ENCODE results near the gene MST1.

MST1 gene

DNA sequence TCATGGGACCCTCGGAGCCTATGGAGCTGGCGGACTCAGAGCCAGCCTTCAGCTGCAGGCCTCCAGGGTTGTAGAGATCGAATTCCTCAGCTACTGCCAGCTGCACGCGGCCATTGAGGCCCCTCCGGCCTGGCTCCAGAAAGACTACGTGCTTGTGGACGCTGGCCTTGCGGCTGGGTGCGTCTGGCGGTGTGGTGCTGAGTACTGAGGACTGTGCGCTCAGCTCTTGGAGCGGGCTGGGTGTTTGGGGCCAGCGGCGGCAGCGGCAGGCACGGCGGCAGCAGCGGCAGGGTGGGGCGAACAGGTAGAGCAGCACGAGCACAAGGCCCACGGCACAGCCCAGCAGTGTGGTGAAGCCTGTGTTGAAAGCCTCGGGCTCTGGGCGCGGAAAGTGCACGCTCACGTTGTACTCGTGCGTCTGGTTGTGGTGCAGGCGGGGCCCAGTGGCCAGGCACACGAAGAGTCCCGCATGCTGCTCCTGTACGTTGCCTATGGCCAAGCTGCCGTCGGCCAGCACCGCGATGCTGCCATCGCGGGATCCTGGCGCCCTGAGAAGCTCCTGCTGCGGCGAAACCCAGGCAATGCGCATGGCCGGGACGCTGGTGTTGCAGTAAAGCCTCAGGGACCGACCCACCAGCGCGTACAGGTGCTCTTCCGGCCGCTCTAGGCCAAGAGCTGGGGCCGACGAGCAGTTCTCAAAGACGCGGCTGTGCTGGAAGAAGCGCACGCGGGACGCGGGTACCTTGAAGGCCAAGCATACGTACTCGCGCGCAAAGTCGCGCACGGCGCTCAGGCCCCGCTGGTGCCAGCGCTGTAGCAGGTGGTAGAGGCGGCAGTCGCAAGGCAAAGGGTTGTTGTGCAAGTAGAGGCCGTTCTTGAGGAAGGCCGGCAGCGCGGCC is 28.9 kb upstream of the MST1 start:
- DNase-seq: no peak

DNA sequence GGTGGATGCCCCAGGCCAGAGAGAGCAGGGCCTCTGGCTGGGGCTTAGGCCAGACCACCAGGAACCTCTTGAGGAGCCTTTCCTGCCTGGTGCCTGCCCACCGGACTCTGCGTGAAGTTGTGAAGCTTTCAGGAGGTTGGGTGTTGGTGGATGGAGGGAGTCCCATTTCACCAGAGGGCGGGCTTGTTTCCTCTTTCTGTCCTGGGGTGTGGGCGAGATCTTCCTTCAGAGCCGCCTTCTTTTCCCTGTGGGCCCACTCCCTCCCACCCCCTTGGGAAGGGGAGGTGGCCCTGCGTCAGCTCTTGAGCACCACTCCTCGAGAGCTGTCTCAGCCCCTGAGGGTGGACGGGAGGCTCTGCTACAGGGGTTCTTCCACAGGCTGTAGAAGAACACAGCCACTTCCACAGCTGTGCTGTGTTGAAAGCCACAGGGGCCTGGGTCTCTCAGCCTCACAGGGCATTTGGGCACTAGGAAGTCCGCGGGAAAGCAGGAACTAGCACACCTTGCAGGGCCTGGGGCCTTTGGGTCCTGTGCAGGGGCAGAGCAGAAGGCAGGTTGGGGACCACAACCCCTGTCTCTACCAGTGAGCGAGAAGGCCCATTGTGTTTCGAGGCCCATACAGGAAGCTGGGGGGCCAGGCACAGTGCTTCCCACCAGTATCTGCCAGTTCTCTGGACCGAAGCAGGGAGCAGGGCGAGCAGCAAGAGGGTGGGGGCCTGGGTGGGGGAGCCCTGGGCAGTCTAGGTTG is 28.1 kb upstream of the MST1 start:
- no peak for DNase-seq

DNA sequence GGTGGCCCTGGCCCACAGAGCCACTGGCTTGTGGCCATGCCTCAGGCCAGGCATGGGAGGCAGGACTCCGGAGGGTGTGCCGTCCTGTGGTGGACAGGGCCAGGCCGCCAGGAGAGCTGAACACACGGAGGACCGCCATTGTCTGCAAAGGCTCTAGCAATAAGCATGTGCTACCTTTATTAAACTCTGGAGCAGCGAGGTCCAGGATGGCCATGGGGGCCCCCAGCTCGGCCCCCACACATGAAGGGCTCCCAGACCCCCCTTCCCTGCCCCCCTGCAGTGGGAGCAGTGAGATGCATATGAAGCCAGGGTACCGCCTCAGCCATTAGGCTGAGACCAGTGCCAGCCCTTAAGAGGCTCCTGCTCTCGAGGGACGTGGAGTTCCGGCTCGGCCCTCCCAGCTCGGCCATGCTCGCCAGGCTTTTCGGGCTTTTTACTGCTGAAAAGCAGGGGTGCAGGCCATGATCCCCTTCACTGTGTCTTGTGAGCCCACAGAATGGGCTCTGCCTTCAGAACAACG is 27.5 kb upstream of the MST1 start:
- no peak for DNase-seq

DNA sequence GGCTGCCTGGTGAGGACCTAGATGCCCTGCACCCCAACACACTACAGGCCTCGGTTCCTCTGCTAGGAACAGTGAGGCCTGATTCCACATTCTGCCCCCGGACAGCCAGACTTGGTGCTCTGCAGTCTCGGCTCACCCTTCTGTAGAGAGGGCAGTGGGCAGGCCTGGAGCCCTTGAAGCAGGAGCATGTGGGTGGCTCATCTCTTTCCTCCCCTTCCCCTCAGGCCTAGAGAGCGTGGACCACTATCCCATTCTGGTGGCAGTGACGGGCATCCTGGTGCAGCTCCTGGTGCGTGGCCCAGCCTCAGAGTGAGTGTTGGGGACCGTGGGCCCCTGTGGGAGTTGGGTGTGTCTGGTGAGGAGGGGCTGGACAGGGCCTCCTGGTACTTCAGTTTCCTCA is 26.9 kb upstream of the MST1 start:
- DNase-seq: no peak

DNA sequence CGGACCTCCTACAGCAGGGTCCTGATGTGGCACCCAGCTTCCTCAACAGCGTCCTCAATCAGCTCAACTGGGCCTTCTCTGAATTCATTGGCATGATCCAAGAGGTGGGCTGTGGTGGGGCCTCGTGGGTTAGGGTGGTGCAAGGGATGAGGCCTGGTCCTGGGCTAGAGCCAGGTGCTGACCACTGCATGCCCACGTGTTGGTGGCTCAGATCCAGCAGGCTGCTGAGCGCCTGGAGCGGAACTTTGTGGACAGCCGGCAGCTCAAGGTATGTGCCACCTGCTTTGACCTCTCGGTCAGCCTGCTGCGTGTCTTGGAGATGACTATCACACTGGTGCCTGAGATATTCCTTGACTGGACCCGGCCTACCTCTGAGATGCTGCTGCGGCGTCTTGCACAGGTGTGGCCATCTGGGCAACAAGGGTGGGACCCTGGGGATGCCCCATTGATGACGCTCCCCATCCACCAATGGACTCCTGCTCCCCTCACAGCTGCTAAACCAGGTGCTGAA is 26.4 kb upstream of the MST1 start:
- DNase-seq: no peak

DNA sequence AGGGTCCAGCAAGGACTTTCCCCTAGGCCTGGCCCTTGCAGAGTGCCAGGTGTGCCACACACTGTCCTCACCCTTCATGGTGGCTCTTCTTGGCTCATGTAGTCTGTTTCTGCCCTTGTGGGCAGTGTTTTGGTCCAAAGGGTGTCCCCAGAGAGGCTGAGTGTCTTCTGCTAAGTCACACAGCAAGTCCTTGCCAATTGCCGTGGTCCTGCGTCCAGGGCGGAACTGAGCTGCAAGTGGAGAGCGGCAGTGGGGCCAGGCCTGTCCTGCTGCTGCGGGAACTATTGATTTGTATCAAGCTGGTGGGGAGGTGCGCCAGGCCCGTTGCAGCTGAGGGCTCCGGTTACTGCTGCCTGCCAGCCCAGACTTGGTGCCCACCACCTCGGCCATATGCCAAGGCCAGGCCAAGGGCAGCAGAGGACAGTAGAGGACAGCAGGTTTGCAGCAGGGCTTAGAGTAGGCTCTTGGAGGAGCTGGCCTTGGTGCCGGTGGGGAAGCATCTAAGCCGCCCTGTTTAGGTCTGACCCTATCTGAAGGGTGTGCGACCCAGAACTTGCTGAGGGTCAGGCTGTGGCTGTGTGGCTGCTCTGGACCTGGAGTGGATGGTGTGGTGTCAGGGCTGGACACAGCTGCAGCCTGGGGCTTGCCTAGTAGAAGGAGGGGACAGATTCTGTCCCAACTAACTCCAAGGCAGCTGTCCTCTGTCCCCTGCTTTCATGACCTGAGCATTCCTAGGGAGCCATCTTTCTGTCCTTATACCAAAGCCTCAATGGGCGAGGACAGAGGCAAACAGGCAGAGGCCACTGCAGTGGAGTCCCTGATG is 25.7 kb upstream of the MST1 start:
- DNase-seq: no peak

DNA sequence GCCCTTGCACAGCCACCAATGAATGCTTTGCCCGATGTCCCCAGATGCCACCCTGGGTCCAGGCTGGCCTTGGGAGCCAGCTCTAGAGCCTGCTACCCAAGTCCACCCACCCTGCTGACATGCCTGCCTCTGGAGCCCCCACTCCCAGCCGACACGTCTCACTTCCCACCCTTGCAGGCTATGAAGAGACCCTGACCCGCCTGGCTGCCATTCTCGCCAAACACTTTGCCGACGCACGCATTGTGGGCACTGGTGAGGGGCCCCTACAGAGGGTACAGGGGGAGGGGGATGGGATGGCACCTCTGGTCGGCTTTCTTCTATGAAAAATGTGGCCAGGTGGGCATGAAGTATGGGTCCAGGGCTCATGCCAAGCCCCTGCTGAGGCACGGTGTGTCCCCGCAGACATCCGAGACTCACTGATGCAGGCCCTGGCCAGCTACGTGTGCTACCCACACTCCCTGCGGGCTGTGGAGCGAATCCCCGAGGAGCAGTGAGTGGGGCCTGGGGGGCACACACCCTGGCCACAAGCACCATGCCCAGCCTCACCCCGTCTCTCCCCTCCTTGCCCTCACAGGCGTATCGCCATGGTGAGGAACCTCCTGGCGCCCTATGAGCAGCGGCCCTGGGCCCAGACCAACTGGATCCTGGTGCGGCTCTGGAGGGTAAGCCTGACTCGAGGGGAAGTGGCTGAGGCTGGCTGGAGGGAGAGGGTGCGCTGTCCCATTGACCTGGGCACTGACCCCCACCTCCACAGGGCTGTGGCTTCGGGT is 24.2 kb upstream of the MST1 start:
- no peak for DNase-seq

DNA sequence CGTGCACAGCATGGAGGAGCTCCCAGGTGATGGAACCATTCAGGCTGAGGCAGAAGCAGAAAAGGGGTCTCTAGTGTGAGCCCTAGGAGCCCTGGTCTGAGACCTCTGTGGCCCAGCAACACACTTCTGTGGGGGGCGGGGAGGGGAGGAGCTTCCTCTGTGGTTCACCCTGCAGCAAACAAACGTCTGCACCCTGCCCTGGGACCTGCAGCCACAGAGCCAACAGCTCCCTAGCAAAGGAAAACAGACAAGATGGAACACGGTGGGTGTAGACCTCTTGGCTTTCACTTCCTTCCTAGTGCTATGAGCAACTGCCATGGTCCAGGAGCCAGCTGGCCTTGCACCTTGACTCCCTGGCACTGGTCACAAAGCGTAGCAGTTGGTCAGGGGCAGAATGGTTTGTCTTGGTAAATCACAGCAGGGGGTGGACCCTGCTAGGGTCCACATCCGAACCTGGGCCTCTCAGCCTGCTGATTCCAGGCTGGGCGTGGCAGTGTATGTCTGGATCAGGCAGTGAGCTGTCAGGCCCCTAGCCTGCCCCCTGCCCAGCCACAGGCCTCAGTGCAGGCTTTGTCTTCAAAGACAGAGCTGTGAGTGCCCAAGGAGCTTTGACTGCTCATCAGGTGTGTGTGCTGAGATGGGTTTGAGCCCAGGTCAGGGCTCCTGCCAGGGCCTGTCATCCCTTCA is 23.5 kb upstream of the MST1 start:
- DNase-seq: no peak

DNA sequence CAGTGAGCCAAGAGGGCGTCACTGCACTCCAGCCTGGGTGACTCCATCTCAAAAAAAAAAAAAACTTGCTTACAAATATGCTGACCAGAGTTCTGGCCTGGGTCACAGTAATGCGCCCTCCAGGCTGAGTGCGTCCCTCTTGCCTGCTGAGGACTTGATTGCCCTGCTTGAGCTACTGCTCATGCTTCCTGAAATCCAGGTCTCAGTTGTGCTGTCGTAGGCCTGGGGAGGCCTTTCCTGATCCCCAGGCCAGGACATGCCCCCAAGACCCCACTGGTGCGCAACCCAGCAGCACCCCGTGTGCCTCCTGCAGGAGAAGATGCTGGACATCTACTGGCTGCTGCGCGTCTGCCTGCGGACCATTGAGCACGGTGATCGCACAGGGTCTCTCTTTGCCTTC is 22.9 kb upstream of the MST1 start:
- no peak for DNase-seq

DNA sequence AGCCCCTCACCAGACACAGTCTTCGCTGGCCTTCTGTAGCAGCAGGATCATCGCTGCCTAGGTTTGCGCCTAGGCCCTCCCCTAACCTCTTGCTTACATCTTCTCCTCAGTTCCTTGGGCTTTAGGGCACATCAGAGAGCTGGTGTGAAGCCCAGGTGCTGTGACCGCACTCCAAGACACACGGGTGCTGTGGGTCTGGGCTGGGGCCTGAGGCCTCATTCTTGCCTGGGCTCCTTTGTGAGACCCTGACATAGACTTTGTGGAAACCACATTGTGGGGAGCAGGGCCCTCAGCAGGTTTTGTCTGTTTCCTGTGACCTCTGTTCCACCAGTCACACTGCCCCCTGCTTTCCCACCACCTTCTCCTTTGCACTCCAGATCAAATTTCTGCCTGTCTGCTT is 22.2 kb upstream of the MST1 start:
- DNase-seq: no peak

DNA sequence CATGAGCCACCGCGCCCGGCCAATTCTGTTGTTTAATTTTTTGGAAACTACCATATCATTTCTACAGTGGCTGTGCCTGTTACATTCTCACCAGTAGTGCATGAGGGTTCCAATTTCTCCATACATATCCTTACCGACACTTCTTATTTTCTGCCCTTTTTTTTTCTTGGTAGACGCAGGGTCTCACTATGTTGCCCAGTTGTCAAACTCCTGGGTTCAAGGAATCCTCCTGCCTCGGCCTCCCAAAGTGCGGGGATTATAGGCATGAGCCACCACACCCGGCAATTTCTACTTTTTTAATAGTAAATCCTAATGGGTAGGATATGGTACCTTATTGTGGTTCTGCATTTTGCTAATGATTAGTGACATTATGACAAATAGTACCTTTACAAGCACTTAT is 20.6 kb upstream of the MST1 start:
- no peak for DNase-seq

DNA sequence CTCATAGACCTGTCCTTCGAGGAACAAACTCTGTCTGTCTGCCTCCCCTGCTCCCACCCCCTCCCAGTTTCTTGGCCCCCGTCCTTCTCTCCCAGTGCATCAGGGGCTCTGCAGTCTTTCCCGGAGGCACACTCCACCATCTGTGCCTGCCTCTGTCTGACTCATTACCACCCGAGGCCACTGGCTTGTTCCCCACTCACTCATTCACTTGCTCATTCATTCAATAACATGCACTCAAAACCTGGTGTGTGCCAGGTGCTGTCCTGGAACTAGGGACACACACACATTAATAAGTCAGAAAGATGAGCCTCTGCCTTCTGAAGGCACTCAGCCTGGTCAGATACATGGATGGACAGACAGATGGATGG is 17.8 kb upstream of the MST1 start:
- DNase-seq: no peak

DNA sequence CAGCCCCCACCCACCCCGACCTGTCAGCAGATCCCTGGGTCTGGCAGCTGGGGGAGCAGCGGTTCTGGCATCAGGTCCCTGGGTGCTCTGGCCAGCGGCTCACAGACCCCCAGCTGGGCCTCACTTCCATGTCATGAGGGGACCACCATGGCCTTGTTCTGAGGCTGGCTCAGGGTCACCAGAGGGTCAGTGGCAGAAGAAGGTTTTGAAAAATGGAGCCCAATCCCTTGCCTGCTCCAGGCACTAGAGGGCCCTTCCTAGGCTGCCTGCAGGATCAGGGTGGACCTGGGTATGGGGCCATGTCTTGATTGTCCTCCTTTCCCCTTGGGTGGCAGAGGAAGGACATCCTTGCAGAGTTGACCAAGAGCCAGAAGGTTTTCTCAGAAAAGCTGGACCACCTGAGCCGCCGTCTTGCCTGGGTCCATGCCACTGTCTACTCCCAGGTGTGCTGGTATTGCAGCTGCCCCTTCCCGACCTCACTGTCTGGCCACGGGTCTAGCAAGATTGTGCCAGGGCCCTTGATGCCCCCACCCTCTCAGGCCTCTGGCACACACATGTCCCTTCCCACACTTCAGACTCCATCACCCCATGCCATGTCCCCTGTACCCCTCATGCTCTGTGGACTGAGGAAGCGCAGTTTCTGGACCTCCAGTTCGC is 17.3 kb upstream of the MST1 start:
- no peak for DNase-seq

DNA sequence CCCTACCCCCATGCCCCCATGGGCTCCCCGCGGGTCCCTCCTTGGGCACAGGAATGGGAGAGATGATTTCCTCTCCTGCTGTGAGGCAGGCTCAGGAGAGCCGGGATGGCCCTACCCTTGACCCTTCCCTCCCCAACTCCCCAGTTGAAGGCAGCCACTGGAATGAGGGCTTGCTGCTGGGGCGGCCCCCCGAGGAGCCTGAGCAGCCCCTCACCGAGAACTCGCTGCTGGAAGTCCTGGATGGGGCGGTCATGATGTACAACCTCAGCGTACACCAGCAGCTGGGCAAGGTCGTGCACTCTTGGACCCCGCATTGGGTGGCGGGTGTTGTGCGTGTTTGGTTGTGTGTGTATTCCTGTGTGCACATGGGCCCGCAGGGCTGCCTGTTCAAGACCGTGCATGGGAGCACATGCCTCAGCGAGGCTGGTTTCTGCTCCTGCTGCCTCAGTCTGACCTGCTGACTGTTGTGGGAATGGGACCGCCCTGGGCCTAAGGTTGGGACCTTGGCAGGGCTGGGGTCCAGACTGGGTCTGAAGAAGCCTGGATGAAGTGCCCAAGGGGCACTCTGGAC is 16.2 kb upstream of the MST1 start:
- no peak for DNase-seq

DNA sequence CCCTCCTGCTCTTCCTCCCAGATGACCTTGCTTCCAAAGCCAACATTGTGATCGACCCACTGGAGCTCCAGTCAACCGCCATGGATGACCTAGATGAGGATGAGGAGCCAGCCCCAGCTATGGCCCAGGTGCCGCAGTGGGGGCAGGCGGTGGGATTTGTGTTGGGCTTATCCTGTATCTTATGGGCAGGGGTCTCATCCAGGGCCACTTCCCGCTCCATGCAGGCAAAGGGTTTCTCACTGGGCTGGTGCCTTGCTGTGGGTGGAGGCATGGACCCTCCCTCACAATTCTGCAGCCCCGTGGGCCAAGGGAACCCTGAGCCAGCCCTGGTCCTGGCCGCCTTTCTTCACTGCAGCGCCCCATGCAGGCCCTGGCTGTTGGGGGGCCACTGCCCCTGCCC is 15.4 kb upstream of the MST1 start:
- no peak for DNase-seq

DNA sequence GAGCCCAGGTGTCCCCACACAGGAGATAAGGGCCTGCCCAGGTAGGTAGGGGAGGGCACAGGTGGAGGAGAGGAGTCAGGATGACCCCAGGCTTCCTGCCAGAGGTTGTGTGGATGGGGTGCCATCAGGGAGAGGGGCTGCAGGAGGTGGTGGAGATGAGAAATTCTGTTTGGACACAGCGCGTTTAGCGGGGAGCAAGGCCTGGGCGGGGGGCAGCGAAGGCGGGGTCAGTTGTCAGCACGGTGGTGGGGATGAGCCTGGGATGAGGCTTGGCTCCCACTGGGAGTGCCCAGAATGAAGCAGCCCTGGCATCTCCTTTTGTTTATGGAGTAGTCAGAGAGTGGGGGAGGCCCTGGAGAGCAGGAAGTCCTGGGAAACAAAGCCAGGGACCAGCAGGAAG is 14.7 kb upstream of the MST1 start:
- DNase-seq: no peak

DNA sequence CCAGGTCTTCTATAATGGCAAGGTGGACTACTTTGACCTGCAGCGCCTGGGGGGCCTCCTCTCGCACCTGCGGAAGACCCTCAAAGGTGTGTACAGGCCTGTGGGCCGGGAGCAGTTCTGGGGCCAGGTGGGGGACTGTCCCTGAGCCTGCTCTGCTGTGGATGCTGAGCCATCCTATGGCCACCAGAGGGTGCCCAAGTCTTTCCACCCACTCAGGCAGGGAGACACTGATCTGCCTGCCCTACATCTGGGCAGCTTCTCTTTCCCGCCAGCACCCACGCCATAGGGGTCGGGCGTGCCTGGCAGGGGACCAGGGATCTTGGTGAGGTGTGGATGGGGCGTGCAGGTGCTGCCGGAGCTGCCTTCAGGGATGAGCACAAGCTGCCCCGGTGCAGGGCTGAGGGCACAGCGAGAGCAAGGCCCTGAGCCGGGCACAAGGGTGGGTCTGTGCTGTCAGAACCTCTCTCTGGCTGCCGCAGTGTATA is 14.2 kb upstream of the MST1 start:
- DNase-seq: peak in 2 of 4 experiments; percentile 25 to 51

DNA sequence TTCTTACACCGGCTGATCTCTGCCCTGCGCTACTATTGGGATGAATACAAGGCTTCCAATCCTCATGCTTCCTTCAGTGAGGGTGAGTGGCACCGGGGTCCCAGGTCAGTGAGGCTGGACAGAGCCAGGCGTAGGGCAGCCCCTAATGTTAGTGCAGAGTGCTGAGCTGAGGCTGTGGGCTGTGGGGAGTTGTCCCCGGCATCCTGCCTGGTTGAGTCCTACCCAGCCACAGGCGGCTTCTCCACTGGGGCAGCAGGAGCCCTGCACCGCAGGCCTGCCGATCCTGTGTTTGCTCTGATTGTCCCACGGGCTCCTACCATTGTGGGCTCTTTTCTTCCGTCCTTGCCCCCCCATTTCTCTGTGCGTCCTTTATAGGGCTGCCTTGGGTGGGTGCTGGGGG is 13.4 kb upstream of the MST1 start:
- no peak for DNase-seq

DNA sequence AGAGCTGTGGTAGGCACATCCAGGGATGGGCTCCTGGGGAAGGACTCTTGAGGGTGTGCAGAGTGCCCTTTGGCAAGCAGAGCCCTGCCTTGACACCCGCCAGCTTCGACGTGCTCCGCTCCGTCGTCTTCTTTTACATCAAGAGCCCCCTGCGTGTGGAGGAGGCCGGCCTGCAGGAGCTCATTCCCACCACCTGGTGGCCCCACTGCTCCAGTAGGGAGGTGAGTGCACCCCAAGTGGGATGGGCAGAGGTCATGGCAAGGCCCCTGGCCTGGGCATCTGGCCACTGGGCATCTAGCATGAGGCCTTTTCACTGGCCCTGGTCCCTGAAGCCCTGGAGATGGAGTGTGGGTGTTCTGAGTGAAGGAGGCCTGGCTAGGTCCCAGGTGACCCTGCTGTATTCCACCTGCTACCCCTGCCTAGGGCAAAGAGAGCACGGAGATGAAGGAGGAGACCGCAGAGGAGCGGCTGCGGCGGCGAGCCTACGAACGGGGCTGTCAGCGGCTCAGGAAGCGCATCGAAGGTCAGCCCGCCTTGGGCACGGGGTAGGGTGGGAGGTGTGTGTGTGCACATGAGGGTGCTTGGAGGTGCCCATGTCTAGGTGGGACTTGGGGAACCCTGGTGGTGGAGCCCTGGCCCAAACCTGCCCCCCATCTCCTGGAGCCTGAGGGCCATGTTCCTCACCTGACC is 12.3 kb upstream of the MST1 start:
- DNase-seq: no peak

Measured in activated naive CD4-positive, alpha-beta T cell (primary cell).